NCI-H1048 (cell line): ENCODE results near the gene AVPR1B.

Experiments
- DNase-seq: peaks from one replicate; lab custom pipeline; 2025; lab: John Stamatoyannopoulos, UW

The AVPR1B gene, protein sequence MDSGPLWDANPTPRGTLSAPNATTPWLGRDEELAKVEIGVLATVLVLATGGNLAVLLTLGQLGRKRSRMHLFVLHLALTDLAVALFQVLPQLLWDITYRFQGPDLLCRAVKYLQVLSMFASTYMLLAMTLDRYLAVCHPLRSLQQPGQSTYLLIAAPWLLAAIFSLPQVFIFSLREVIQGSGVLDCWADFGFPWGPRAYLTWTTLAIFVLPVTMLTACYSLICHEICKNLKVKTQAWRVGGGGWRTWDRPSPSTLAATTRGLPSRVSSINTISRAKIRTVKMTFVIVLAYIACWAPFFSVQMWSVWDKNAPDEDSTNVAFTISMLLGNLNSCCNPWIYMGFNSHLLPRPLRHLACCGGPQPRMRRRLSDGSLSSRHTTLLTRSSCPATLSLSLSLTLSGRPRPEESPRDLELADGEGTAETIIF

DNA sequence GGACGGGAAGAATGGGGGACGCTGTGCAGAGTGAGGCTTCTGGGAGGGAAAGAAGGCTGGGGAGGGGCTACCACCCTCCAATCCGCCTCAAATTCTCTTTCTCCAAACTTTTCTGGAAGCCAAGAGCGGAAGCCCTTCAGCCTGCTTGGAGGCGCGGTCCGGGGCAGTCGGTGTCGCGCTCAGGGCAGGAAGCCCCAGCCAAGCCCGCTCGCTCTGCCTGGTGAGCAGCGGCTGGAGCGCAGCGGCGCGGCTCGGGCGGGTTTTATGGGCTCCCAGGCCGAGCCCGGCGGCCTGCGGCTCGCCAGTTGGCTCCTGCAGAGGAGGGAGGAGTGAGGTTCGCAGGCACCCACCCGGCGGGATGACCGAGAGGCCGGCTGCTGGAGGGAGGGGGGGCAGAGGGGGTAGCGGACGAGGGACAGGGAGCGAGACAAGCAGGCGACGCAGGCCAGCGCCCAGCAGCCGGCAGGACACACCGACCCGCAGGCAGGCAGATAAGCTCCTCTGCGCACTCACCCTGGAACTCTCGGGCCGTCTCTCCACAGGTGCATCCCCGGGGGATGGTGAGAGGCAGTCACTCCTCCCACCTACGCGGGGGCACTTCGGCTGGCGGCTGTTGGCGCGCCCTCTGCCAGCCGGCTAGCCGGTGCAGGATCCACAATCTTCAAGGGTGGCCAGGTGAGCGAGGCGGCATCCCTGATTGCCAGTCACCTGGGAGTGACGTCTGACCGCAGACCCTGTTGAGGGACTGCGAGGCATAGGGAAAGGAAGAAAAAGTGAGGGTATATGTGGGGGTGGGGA is at the start of gene AVPR1B:
AVPR1B (minus strand) TSS at position 238 of the 798 bp plus-strand sequence. CDS start 498 bp downstream, outside the sequence.
- DNase-seq, result no peak

DNA sequence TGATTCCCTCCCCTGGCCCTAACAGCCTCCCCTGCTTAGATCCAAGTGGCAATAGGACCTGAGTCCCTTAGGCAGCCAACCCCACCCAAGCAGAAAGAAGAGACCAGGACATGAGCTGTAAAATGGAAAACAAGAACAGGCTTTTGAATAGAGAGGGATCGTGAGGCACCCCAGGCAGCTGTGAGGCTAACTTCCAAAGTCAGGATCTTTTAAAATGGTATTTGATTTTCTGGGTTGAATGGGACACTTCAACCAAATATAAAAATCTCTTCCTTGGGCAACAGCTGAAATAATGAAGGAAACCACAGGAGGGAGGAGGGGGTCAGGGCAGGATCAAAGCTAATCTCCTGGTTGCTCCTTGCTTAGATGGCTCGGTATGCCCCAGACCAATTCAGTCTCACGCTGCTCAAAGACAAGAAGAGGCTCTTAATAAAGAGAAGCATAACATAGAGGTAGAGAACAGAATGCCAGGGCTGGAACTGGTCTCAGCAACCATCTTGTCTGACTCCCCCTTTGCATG is 28.6 kb upstream of the AVPR1B start:
- DNase-seq, result no peak

DNA sequence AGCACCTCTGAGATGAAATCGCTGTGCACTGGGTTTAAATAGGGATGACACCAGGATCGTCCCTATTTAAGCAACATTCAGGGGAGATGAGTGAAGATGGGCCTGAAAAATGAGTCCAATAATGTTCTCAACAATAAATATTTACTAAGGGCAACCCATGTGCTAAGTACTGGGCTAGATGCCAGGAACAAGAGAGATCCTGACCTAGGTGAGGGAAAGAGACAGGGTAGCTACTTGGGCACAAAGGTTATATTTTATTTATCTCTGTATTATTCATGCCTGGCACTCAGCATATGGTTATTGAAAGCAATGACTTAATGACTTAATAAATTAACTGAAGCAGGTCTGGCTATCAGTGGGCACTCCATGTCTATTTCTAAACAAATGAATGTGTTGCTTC is 27.4 kb upstream of the AVPR1B start:
- no peak for DNase-seq

DNA sequence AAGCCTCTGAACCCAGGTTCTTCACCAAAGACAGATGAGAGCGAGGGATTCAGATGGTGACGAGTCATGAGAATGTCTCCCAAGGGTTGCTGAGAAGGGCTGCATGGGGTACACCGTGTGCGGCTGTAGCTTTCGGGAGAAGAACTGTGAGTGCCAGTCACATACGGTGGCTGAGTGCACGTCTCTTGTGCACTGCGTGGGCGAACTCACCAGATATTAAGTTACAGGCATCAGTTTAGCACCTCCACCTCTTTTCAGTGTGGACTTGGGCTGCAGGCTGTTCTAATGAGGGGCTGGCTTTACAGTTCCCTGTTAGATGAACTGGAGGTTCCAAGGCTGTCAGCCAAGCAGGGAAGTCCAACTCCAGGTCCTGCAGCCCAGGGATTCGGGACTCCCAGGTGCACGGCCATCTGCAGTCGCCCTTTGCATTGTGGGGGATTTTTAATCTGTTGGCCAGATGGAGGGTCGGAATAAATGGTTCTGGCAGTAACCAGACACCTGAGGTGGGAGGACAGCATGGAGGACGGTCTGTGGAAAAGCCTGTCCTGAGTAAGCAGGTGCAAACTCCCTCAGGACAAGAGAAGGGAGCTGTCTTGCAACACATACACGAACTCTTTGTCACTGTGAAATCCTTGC is 26.5 kb upstream of the AVPR1B start:
- no peak for DNase-seq

DNA sequence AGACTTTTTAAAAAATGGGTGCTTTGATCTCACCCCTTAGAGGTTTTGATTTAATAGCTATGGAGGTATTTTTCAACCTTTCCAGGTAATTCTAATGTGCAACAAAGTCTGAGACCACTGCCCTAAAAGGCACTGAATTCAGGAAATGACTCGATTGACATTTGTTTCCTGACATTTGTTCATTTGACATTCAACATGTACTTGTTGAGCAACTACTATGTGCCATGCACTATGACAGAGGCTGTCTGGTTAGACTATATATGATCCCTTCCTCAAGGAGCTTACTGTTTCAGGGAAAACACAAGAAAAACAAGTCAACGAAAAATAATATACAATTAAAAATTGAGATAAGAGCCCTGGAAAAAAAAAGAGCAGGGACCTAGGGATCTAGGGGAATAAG is 25.6 kb upstream of the AVPR1B start:
- no peak for DNase-seq

DNA sequence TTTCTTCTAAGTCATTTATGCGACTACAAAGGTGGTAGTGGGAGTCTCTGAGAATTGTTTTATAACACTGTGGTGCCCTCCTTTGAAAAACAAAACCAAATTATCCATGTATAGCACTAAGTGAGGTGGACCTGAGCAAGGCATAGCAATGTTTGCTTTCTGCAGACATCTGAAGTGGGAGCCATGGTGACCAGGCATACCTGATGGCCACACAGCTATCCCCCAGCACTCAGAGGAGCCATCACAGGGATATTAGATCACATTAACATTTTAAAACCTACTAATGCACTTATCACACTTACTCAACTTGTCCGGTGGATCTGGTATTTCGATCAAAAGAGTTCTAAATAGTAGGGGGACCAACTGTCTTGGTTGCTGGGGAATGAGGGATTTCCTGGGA is 24.8 kb upstream of the AVPR1B start:
- DNase-seq, result no peak

DNA sequence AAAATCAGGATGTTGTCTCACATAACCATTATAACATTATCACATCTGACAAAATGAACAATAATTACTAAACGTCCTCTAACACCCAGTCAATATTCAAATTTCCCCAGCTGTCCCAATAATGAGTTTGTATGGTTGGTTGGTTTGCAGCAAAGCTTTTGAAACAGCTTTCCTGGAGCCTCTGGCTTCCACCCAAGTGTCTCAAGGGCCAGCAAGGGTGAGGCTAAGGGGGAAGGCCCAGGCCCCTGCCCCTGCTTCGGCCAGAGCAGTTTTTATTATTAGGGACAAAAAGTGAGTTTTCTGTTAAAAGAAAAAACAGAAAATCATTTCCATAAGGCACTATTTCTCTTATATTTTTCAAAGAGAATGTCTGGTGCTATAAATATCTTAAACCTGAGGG is 19.1 kb upstream of the AVPR1B start:
- DNase-seq, result no peak

DNA sequence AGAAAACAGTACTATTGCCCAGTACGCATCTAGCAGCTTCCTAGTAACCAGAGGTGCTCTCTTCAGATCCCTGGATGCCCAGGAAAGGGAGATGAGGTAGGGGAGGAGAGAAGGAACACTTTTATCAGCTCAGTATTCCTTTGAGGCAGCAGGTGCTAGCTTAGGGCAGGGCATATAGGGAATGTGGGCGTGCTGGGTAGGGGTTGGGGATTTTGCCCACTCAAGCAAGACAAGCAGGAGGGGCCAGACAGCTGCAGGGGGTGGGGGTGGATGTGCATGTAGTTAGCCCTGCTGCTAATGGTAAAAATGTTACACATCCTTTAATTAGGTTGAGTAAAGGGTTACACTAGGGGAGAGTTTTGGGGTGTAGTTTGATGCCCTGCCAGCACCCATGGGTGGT is 18.1 kb upstream of the AVPR1B start:
- DNase-seq, result no peak

DNA sequence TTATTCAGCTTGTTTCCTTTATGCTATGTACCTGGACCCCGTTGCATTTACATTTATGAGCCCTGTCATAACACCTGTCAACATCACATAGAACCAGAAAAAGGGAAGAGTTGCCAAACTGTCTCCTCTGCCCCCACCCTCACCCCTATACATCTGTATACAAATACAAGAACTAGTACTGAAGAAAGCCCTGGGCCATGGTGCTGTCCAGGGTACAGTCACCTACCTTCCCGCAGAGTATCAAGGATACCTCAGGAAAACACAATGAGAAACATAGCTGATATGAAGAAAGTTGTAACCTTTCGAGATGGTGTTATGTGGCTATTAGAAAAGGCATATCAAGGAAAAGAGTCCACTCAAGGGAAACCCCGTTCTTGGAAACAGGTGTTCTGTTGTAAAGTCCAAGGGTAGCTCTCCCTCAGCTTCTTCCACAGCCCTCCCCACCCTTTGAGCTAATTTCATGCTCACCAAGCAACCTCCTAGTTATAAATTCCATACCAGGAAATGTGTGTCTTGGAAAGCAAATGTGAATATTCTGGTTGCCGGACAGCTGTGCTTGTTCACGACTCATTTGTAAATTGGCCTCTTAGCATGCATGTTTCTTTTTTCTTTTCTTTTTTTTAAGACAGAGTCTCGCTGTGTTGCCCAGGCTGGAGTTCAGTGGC is 16.7 kb upstream of the AVPR1B start:
- DNase-seq, result no peak

DNA sequence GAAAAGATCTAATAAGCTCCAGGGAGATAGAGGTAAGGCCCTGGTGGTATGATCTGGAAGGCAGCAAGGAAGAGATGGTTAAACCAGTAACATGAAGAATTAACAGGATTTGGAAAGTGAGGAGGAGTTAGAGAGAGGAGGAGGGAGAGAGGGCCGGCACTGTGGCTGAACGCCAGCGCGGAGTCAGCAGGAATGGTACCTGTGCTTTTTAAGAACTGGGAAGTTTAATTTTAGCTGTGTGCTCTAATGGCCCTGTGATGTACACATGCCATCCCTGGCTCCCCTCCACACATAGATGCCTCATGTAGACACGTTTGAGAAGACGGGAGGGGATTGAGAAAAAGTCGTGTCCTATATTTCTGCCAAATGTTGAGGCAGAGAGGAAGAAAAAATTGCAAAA is 13.8 kb upstream of the AVPR1B start:
- no peak for DNase-seq

DNA sequence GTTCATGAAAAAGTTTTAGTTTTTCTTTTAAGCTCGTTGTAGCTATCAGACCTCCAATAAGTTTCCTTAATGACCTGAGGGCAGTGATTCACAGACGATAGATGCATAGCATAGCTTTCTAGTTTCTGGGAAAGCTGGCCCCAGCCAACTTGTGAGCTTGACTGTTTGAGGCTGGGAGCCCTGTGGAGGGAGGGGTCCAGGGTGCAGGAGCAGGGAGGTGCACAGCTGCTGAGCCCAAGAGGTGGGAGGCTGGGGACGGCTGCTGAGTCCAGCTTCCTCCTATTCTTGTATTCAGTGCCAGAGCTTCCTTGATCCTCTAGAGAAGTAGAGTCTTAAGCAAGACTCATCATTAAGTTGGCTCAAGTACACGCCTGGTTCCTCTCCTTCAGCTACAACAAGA is 11.0 kb upstream of the AVPR1B start:
- DNase-seq, result no peak

DNA sequence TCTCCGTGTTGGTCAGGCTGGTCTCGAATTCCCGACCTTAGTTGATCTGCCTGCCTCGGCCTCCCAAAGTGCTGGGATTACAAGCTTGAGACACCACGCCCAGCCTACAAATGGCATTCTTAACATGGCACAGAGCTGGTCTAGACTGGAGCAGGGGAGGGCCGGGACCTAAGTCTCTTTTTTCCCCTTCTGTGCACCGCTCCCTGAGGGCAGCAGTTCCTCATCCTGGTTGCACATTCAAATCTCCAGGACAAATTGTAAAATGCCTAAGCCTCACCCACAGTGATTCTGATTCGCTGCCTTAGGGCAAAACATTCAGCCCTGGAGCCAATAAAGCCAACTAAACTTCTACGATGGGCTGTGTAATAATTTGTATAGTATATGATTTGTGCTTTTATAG is 10.1 kb upstream of the AVPR1B start:
- no peak for DNase-seq

DNA sequence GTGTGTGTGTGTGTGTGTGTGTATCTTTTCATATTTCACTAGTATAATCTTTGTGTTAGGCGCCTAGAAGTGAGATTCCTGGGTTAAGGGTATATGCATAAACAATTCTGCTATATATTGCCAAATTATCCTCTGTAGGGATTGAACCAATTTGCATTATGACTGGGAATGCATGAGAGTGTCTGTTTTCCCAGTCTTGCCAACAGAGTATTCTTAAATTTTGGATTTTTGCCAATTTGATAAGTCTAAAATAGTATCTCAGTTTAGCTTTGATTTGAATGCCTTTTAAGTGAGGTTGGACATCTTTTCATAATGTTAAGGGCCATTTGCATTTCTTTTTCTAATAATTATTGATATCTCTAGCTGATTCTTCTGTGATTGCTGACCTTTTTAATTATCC is 8.2 kb upstream of the AVPR1B start:
- DNase-seq, result no peak

DNA sequence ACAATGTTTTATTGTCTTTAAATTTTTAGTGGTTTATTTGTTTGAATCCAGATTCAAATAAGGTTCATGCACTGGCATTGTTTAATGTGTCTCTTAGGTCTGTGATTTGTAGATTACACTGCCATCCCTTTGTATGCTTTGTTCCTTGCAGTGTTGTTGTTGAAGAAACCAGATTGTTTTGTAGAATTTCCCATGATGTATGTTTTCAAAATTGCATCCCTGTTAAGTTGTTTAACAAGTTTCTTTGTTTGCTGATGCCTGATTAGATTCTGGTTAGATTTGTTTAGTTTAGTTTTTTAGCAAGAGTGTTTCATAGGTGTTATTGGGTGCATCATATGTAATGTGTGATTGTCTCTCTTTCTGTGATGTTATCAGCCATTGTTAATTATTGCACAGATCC is 5.5 kb upstream of the AVPR1B start:
- no peak for DNase-seq

DNA sequence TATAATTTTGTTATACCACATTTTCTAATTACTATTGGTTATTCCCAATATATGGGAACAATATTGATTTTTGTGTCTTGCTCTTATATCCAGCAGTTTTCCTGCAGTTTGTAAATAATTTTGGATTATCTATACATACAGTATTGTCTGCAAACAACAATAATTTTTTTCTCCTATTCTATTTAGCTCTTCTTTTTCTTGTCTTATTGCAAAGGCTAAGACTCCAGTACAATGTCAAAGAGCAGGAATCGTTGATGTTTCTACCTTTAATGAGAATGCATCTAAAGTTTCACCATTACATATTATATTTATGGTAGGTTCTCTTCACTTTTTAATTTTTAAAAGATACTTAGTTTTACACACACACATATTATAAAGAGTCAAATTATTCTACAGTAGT is 4.1 kb upstream of the AVPR1B start:
- DNase-seq, result no peak

DNA sequence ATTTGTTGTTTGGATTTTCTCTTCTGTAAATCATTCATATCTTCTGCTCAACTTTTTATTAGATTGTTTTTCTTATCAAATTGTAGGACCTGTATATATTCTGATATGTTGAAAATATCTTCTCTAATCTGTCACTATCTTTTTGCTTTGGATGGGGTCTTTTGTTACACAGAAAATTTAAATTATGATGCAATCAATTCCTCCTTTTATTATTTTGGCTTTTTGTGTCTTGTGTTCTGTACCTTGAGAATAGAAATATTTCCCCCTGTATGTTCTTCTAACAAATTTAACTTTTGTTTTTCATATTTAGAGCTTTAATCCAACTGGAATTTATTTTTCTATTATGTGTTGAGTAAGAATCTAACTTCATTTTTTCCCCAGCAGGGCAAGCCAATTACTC is 3.2 kb upstream of the AVPR1B start:
- DNase-seq, result no peak

DNA sequence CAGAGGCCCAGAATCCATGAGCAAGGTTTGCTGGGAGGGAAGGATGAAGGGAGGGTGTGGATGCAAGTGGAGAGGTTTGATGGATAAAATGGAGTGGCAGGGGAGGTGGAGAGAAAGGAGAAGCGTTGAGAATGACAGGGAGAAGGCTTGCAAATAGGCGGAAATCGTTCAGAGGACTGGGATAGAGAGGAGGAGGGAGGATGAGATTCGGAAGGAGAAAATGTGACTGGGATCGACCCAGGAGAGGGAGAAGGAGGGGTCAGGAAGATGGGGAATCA is 376 bp downstream of the AVPR1B start:
- DNase-seq, result no peak

DNA sequence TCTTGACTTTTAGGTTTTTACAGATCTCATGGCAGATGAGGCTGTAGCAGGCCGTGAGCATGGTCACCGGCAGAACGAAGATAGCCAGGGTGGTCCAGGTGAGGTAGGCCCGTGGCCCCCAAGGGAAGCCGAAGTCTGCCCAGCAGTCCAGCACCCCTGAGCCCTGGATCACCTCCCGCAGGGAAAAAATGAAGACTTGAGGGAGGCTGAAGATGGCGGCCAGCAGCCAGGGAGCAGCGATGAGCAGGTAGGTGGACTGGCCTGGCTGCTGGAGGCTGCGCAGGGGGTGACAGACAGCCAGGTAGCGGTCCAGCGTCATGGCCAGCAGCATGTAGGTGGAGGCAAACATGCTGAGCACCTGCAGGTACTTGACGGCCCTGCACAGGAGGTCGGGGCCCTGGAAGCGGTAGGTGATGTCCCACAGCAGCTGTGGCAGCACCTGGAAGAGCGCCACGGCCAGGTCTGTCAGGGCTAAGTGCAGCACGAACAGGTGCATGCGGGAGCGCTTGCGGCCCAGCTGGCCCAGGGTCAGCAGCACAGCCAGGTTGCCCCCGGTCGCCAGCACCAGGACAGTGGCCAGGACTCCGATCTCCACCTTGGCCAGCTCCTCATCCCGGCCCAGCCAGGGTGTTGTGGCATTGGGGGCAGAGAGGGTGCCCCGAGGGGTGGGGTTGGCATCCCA is 856 bp downstream of the AVPR1B start:
- no peak for DNase-seq

DNA sequence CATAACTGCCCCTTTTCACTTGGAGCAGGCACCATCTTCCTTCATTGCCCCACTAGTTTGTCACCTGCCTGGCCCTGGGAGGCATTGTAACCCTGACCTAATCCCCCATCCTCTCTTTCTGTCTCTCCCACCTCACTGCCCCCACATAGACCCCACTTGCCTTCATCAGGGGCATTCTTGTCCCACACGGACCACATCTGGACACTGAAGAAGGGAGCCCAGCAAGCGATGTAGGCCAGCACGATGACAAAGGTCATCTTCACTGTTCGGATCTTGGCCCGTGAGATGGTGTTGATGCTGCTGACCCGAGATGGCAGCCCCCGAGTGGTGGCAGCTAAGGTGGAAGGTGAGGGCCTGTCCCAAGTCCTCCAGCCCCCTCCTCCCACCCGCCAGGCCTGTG is 1.4 kb downstream of the AVPR1B start:
- no peak for DNase-seq

DNA sequence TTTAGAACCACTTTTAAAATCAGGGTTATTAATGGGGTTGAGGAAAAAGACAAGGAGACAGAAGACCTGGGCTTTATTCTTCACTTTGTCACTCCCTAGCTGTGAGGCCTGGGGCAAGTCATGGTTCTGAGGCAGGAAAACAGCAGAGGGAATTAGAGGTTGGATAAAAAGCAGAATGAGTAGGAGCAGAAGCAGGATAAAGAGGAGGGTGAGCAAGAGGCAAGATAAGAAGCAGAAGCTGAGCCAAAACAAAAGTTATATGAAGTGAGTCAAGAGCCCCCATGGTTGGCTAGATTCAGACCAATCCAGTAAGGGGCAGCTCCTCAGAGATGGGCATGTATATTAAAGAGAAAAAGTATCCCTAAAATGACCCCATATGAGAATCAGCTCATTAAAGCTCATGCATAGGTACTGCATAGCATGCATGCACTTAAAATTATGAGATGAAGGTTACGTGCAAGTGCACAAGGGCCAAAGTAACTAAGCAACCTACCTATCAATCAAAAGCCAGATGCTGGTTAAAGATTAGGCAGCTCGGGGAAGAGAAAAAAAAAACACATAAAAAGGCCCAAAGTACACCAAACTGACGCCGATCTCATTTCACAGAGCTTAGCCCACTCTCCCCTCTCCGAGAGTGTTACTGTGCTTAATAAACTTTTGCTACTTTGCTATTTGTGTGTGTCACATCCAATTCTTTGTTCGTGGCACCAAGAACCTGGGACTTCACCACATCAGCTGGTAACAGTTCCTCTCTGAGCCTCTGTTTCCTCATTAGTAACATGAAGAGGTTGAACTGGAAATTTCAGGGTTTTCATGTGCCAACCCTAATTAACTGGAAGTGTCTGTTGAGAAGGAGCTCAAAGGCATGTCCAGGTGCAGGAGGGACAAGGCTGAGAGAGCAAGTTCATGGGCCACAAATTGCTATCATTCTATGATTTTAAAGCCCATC is 2.2 kb downstream of the AVPR1B start:
- no peak for DNase-seq
